GM18858 (cell line): ENCODE measurements around the gene CYP4F11.
"Not testable (repeated sequence)": the region's sequence is repeated elsewhere in the genome, so short reads cannot be mapped to it uniquely, and the experiment has no call there.

Experiments
- ATAC-seq: cut with Tn5 transposase; IDR thresholded peaks from one replicate; pipeline ENCODE4 v1.9.1; 2021; ENCODE audit not compliant: unreplicated experiment

Gene CYP4F11

DNA sequence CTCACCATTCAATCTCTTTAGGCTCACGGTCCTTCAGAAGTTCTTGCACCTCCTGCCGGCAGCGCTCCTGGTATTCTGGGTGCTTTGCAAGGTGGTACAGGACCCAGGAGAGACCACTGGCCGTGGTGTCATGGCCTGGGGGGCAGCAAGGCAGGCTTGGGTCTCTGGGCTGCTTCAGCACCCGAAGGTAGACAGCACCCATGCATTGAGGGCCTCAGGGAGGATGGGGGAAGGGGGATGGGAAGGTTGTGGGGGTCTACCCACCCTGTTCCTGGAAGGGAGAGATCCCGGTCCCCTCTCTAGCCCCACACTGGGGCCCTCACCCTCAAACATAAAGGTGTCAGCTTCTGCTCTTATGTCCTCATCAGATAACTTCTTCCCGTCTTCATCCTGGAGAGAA is 48.4 kb downstream of the CYP4F11 start:
- no peak for ATAC-seq

DNA sequence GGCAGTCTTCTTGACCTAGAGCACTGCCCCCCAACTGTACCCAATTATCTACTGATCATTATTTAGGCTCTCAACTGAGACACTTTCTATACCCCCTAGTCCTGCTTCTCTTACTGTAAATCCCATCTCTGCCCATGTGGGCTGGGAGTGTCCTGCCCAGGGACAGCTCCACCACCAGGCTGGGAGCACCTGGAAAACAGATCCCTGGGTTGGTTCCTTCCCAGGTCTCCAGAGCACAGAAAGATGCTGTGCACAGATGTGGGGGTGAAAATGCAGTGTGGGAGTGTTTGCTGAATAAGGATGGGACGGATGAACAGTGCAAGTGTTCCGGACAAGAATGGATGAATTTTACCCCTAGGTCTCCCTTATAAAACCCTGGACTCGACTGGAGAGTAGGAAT is 49.2 kb downstream of the CYP4F11 start:
- ATAC-seq: no peak

DNA sequence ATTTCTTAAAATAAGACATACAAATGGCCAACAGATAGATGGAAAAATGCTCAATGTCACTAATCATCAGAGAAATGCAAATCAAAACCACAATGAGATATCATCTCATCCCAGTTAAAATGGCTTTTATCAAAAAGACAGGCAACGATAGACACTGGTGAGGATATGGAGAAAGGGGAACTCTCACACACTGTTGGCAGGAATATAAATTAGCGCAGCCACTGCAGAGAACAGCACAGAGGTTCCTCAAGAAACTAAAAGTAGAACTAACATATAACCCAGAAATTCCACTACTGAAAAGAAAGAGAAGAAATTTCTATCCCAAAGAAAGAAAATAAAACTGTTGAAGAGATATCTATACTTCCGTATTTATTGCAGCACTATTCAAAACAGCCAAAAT is 51.0 kb downstream of the CYP4F11 start:
- ATAC-seq: not testable (repeated sequence)

DNA sequence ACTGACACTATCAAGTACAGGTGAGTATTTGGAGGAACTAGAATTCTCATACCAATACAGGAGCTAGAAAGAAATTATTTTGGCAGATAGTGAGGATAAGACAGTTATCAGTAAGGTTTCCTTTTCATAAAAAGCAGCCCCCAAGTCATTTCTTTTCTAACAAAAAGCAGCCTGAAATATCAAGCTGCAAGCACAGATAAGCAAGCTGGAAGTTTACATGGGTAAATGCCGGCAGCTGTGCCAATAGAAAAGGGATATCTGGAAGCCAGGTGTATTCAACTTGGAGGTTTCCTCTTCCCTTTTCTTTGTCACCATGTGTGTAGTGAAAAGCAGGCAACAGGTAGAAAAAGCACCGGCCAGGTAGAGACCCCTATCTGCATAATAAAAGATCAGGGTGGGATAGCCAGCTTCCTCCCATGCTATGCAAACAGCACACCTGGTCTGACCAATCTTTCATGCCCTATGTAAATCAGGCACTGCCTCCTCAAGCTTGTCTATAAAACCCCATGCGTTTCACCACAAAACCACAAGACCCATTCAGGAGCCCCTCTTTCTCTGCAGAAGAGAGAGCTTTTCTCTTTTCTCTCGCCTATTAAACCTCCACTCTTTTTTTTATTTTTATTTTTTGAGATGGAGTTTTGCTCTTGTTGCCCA is 59.4 kb downstream of the CYP4F11 start:
- ATAC-seq: no peak

DNA sequence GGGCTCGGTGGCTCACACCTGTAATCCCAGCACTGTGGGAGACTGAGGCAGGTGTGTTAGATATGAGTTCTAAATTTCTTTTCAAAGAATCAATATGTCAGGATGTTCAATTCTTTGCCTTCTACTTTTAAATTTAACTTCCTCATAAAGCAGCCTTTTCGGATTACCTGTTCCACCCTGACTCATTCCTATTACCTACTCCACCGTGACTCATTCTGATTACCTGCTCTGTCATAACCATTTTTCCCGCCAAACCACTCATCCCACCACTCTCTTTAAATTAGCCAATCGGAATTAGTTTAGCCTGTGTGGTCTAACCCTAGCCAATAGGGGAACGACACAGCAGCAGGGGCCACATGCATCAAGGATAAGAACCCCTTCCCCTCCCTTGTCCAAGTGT is 60.6 kb downstream of the CYP4F11 start:
- not testable (repeated sequence) for ATAC-seq

DNA sequence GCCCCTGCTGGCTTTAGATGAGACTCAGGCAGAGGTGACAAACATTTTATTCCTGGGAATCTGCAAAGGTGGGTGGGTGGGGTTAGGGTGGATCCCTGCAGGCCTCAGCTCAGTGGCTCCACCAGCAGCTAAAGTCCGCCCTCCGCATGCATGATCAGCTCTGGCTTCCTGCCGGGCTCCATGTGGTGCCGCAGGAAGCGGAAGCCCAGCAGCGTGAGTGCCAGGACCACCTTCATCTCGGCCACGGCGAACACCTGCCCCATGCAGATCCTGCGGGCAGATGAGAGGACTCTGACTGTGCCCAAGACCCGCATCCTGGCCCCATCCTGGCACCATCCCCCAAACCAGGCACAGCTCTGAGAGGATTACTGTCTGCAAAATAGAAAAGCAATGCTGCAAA is 62.8 kb downstream of the CYP4F11 start:
- ATAC-seq: no peak

DNA sequence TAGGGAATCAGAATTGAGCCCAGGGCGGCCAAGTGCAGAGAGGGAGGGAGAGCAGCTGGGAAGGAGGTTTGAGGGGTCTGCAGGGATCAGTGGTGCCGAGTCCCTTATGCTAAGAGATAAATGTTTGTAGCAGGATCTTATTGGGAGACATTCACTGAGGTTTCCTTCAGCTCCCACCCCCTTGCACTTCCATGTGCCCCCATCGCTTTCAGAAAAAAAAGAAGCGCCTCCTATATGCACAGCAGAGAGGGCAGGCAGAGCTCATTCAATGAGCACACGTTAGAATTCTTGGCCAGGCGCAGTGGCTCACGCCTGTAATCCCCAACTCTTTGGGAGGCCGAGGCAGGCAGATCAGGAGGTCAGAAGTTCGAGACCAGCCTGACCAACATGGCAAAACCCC is 64.5 kb downstream of the CYP4F11 start:
- ATAC-seq: no peak

DNA sequence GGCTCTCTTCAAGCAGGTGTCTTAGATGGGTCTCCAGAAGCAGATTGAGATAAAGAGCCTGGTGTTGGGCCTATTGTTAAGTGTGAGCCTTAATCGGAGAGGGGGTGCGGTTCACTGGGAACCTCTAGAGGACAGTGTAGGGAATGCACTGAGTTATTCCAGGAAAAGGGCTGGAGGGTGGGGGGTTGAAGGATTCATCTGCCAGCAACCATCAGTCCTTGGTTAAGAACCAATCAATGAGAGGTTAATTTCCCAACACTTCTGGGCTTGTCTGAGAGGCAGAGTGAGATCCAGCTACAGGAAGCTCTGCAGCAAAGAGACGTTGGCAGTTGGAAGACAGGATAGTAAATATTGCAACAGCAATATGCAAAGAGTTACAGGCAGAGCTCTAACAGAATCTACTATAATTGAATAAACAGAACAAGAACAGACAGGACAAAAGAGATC is 65.2 kb downstream of the CYP4F11 start:
- no peak for ATAC-seq

DNA sequence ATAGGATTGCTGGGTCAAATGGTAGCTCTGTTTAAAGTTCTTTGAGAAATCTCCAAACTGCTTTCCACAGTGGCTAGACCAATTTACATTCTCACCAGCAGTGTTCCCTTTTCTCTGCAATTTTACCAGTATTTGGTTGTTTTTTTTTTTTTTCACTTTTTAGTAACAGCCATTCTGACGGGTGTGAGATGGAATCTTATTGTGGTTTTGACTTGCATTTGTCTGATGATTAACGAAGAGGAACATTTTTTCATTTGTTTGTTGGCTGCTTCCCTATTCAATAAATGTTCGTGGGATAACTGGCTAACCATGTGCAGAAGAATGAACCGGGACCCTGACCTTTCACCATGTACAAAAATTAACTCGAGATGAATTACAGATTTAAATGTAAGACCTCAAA is 67.7 kb downstream of the CYP4F11 start:
- no peak for ATAC-seq

DNA sequence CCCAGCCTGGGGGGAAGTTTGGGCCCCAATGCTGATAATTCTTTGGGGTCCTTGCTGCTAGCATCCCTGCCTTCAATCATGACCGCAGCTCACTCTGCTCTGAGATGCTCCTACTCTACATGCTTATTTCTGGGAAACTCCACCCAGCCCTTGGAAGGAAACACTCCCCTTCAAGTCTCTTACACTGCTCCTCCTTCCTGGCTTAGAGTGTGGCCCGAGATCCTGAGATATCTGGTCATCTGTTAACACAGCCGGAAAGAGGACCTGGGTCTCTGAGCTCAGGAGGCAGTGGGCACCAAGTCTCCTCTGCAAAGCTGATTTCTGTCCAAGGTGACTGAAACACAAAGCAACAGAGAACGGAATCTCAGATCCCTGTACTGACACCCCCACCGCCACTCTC is 69.5 kb downstream of the CYP4F11 start:
- no peak for ATAC-seq

DNA sequence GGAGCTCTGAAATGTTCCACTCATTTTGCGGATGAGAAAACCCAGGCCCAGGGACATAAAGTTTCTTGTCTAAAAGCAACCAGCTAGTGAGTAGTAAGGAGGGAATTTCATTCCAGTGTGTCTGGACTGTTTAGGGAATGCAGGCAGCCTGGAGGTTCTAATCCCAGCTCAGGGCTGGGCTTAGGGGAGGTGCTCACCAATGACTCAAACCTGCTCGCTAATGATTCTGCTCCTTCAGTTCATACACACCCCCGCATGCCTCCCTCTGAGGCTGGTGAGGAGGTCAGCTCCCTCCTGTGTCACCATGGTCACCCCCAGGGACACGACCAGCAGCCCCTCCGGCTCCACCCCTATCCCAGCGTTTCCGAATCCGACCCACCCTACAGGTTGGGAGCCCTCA is 71.1 kb downstream of the CYP4F11 start:
- ATAC-seq: no peak

DNA sequence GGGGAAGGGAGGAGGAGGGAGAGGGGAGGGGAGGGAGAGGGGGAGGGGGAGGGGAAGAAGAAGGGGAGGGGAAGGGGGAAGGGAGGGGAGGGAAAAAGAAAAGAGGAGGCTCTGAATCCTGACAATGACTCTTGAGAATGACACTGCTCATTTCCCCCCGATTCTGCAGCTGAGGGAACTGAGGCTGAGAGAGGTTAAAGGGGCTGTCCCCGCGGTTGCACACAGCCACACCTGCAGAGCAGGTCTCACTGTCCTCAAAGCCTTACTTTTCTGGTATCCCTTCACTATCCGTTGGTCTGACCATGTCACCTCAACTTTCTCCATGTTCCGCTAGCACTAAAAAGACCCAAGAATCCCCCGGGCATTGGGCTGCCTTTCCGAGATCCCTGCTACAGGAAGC is 71.9 kb downstream of the CYP4F11 start:
- no peak for ATAC-seq
